Large intestine (tissue), 3 donors: Measurements from ENCODE around the gene ITGB1BP2. TPM values are rescaled to one million over a fixed set of nuclear protein-coding genes. Genes with fewer than 3 reads are reported as not detected.
"Not testable (repeated sequence)": the region's sequence is repeated elsewhere in the genome, so short reads cannot be mapped to it uniquely, and the experiment has no call there.

Experiments used
- DNase-seq, 2 donors: peaks; one replicate each; pipeline versions ENCODE4 v3.0.0 to v3.0.0-alpha.2; 2013
- H3K27ac ChIP-seq: one replicate; pipeline ENCODE4 v1.5.1; 2013; ENCODE audit warnings: low read length
- H3K27me3 ChIP-seq: 2 replicates; pipeline ENCODE4 v1.6.1; 2013; ENCODE audit warnings: low read length; ENCODE audit not compliant: control insufficient read depth, insufficient read depth
- H3K36me3 ChIP-seq: 2 replicates; pipeline ENCODE4 v1.6.1; 2013; ENCODE audit warnings: low read length; ENCODE audit not compliant: control insufficient read depth, insufficient read depth
- H3K4me1 ChIP-seq: one replicate; pipeline ENCODE4 v1.6.1; 2013; ENCODE audit warnings: low read length; ENCODE audit not compliant: control insufficient read depth, insufficient read depth
- H3K4me3 ChIP-seq: one replicate; pipeline ENCODE4 v1.5.1; 2013; ENCODE audit warnings: low read length
- H3K9me3 ChIP-seq: one replicate; pipeline ENCODE4 v1.6.1; 2013; ENCODE audit warnings: mild to moderate bottlenecking, low read depth, low read length, moderate library complexity; ENCODE audit not compliant: control insufficient read depth
- WGBS: methylation state at CpG from one replicate; pipeline ENCODE4 v1.1.5; 2013; ENCODE audit warnings: low lambda C conversion rate; ENCODE audit not compliant: insufficient coverage; 5-methylcytosine and 5-hydroxymethylcytosine counted together
- polyA plus RNA-seq: library from polyadenylated mRNA; unstranded; fragments of 120-200 nt; gene quantifications from one replicate; pipeline ENCODE4 v1.2.1, GENCODE V29; 2013

ITGB1BP2 gene
- polyA plus RNA-seq, 1 donor: 3.3 TPM

DNA sequence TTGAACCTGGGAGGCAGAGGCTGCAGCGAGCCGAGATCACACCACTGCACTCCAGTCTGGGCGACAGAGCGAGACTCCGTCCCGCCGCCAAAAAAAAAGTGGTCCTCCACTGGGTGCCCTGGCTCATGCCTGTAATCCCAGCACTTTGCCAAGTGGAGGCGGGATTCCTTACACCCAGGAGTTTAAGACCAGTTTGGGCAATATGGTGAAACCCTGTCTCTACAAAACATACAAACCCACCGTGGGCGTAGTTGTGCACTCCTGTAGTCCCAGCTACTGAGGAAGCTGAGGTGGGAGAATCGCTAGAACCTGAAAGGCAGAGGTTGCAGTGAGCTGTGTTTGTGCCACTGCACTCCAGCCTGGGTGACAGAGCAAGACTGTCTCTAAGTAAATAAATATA is 20.2 kb upstream of the ITGB1BP2 start:
- not testable (repeated sequence) for H3K27ac ChIP-seq

DNA sequence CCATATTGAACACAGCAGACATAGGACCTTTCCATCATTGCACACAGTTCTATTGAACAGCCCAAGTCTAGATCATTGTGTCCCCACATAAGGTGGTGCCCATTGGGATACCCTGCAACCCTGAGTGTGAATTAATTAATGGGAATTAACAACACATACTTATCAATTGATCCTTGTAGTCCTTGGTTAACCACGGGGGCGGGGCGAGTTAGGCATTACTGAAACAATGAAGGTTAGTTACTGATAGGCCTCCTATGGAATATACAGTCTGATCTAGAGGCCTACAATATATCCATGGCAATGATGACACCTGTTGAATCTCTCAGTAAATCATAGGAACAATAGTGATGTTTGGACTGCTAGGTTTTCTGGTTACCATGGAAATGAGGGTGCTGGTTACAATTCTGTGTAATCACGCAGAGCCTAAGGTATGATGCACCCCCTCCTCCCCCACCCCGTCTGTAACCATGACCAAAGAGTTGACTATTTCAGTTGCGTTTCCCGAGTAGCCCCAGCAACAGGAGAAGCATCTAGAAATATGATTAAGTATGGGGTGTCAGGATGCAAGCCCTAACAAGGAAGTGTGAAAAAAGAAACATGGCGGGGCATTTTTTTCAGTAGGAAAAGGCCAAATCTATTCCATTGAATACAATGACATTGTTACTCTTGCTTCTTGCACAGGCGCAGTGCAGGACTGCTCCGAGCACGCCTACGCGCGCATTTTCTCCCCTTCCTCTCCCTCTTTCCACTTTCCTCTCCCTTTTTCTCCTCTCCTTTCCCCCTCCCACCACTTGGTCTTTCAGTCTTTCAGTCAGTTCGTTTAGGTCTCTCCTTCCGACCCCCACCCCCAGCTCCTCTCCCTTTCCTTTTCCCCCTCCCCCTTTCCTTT is 18.8 kb upstream of the ITGB1BP2 start:
- DNase-seq: no peak
- Histone ChIP-seq H3K4me3 (peak overlapping the region; percentile 45), H3K27ac (peak overlapping the region; percentile 69), H3K27me3 (no peaks in the 10 kb centered on the region), H3K36me3 (no peaks in the 10 kb centered on the region), H3K9me3 (no peaks in the 10 kb centered on the region), H3K4me1 (peaks cover 4% of the 10 kb centered on the region)
- WGBS: no CpG with 5 or more reads among the region's 16 CpGs

More for the DNA sequence above, 20.2 kb upstream of the ITGB1BP2 start:
- H3K9me3 ChIP-seq, H3K4me3 ChIP-seq, H3K36me3 ChIP-seq, H3K4me1 ChIP-seq, DNase-seq, H3K27me3 ChIP-seq: not testable (repeated sequence)
- no CpG with 5 or more reads among the region's 11 CpGs for WGBS

DNA sequence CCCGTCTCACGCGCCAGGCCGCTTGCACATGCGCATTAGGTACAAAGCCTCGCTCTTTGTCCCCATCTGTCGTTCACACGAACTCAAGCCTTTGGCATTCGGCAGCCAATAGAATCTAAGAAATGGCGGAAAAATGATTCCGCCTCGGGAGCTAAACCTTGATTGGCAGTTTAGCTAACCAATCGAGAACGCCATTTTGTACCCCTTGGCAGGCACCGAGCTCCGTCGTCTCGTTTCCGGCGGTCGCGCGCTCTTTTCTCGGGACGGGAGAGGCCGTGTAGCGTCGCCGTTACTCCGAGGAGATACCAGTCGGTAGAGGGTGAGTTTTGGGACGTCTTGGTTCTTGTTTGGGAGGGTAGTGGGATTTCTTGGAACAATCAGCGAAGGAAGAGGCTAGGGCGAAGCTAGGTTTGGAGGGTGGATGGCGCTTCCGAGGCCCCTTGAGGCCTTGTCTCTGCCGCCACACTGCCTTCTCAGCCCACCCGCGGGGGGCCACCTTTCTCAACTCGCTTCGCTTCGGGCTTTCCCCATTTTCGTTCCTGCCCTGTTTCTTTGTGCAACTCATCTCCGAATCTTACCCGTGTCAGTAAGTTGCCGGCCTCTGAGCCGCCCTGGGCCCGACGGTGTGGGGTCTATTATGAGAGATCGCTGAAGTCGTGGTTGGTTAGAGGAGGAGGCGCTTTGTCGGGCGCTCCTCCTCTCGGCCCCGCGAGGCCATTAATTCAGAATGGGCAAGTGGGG is 18.0 kb upstream of the ITGB1BP2 start, which contains the start of gene NONO:
NONO (plus strand) TSS at position 233 of the 741 bp plus-strand sequence. CDS start 7,003 bp downstream, outside the sequence.
- WGBS: no CpG with 5 or more reads among the region's 57 CpGs

DNA sequence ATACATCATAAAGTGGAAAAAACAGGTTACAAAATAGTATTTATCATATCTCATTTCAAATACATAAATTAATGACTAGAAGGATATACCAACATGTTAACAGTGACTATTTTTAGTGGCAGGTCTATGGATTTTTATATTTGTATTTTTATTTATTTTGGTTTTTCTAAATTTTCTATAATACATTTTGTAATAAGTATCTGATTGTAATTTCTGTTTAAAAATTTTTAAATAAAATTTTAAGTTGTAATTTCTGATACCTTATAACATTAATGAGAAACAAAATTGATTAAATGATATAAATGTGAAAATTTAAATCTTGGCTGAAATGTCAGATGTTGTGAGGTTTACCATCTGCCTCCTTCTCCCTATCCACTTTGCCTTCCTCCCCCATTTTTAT is 15.6 kb upstream of the ITGB1BP2 start:
- Histone ChIP-seq H3K36me3 (peaks cover 4% of the 10 kb centered on the region), H3K4me1 (peaks cover 4% of the 10 kb centered on the region), H3K9me3 (no peaks in the 10 kb centered on the region), H3K4me3 (peak overlapping the region; percentile 68), H3K27me3 (no peaks in the 10 kb centered on the region), H3K27ac (no peak overlapping the region)
- DNase-seq: no peak

More for the DNA sequence above, 18.0 kb upstream of the ITGB1BP2 start, which contains the start of gene NONO:
- peak within 1 kb of the TSS; percentile 68 for H3K4me3 ChIP-seq
- H3K27ac ChIP-seq: peak within 1 kb of the TSS; percentile 94
- H3K9me3 ChIP-seq: no peaks in the 10 kb centered on the region
- H3K36me3 ChIP-seq: no peaks in the 10 kb centered on the region
- peaks cover 4% of the 10 kb centered on the region for H3K4me1 ChIP-seq
- H3K27me3 ChIP-seq: no peaks in the 10 kb centered on the region
- peak; percentile 95 to 98 for DNase-seq

DNA sequence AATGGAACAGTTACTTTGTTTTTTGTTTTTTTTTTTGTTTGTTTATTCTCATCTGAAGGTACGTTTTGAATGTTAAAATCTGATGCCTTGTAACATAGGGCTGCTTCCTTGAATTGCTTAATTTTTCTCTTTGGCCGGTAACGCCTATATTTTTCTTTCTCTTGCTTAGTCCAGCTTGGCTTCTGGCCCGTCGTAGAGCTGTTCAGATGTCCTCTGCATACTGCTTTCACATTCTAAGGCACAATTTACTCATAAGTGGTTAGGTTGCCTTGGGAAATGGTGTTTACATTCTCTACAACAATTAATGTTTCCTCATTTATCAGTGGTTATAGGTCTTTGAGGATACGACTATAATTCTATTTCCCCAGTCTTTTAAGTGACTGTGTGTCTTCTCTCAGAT is 10.2 kb upstream of the ITGB1BP2 start:
- no peak overlapping the region for H3K4me3 ChIP-seq
- peaks cover 46% of the 10 kb centered on the region for H3K36me3 ChIP-seq
- no peak overlapping the region for H3K27ac ChIP-seq
- H3K4me1 ChIP-seq: no peaks in the 10 kb centered on the region
- H3K27me3 ChIP-seq: no peaks in the 10 kb centered on the region
- WGBS: 60% methylated on average over 1 of the region's 6 CpGs
- H3K9me3 ChIP-seq: no peaks in the 10 kb centered on the region
- DNase-seq: no peak

DNA sequence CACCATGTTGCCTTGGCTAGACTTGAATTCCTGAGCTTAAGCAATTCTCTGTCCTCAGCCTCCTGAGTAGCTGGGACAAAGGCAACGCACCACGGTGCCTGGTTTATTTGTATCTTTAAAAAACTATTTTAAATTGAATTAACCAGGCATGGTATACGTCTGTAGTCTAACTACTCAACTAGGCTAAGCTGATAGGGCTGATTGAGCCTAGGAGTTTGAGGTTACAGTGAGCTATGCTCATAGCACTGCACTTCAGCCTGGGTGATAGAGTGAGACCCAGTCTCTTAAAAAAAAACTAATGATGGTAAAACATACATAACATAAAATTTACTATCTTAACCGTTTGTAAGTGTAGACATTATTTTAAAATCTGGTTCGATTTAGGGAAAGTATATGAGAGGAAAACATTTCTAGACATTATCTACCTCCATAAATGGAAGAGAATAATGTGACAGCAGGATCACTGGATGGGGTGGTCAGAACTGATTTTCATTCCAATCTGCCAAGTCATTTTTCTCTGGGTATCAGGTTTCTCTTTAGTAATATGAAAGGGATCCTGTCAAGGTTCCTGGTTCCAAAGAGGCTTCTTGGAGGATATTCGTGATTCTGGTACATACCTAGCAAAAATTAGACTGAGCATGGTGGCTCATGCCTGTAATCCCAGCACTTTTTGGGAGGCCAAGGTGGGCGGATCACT is 8.7 kb upstream of the ITGB1BP2 start:
- no peaks in the 10 kb centered on the region for H3K4me1 ChIP-seq
- no peak overlapping the region for H3K4me3 ChIP-seq
- H3K9me3 ChIP-seq: no peaks in the 10 kb centered on the region
- no peak for DNase-seq
- H3K27ac ChIP-seq: no peak overlapping the region
- WGBS: no CpG with 5 or more reads among the region's 7 CpGs
- H3K36me3 ChIP-seq: peaks cover 60% of the 10 kb centered on the region
- no peaks in the 10 kb centered on the region for H3K27me3 ChIP-seq

DNA sequence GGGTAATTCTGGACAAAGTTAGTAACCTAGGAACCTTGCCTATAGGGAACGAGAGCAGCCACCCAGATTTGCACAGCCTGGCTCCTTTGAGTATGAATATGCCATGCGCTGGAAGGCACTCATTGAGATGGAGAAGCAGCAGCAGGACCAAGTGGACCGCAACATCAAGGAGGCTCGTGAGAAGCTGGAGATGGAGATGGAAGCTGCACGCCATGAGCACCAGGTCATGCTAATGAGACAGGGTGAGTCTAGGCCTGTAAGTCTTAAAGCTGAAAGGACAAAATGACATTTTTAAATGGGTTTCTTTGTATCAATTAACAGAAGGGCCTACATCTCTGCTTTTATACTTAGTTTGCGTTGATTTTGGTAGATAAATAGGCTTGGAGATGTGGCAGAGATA is 4.7 kb upstream of the ITGB1BP2 start:
- WGBS: no CpG with 5 or more reads among the region's 6 CpGs
- peaks cover 72% of the 10 kb centered on the region for H3K36me3 ChIP-seq

DNA sequence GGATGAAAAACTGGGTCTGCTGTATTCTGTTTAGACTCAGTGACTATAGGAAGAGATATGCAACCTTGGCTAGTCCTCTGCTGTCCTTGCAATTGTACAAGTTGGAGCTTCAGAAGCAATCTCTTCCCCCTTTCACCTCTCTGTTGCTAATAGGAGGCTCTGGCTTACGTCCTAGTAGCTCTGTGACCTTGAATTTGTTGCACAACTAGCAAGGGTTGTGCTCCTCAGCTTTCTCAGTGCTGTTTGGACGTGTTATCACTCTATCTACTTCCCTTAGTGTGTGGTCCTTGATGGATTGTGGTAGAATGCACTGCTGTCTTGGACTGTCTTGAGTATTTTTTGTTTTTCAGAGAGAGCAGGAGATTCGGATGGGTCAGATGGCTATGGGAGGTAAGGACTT is 3.4 kb upstream of the ITGB1BP2 start:
- Histone ChIP-seq H3K9me3 (no peaks in the 10 kb centered on the region), H3K4me3 (no peak overlapping the region), H3K27ac (no peak overlapping the region), H3K36me3 (peaks cover 60% of the 10 kb centered on the region), H3K4me1 (peaks cover 15% of the 10 kb centered on the region), H3K27me3 (no peaks in the 10 kb centered on the region)
- no peak for DNase-seq
- WGBS: no CpG with 5 or more reads among the region's 3 CpGs

More for the DNA sequence above, 4.7 kb upstream of the ITGB1BP2 start:
- no peaks in the 10 kb centered on the region for H3K27me3 ChIP-seq
- H3K4me3 ChIP-seq: no peak overlapping the region
- no peaks in the 10 kb centered on the region for H3K9me3 ChIP-seq
- H3K27ac ChIP-seq: no peak overlapping the region
- DNase-seq: no peak
- peaks cover 8% of the 10 kb centered on the region for H3K4me1 ChIP-seq

DNA sequence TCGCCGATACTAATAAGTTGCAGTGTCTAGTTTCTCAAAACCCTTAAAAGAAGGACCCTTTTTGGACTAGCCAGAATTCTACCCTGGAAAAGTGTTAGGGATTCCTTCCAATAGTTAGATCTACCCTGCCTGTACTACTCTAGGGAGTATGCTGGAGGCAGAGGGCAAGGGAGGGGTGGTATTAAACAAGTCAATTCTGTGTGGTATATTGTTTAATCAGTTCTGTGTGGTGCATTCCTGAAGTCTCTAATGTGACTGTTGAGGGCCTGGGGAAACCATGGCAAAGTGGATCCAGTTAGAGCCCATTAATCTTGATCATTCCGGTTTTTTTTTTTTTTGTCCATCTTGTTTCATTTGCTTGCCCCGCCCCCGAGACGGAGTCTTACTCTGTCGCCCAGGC is 1.5 kb upstream of the ITGB1BP2 start:
- not testable (repeated sequence) for H3K9me3 ChIP-seq, DNase-seq, H3K27ac ChIP-seq, H3K27me3 ChIP-seq, H3K4me3 ChIP-seq
- no CpG with 5 or more reads among the region's 7 CpGs for WGBS
- peaks cover 46% of the 10 kb centered on the region for H3K36me3 ChIP-seq
- peaks cover 18% of the 10 kb centered on the region for H3K4me1 ChIP-seq

DNA sequence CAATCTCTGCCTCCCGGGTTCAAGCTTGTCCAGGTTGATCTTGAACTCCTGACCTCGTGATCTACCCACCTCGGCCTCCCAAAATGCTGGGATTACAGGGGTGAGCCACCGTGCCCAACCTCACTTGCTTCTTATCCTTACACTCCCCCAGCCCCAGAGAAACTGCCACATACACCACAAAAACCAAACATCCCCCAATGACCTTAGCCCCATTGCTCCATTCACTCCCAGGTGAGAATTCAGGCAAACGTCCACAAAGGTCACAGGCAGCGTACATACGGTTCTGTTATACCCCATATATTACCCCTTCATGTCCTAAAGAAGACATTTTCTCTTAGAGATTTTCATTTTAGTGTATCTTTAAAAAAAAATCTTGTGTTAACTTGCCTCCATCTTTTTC is 1.1 kb upstream of the ITGB1BP2 start:
- not testable (repeated sequence) for H3K27ac ChIP-seq, H3K9me3 ChIP-seq, DNase-seq, H3K27me3 ChIP-seq, H3K4me3 ChIP-seq
- WGBS: no CpG with 5 or more reads among the region's 7 CpGs
- Histone ChIP-seq H3K36me3 (peaks cover 46% of the 10 kb centered on the region), H3K4me1 (peaks cover 18% of the 10 kb centered on the region)
